GM12873 (cell line): ENCODE data around the gene ATG7.

ENCODE experiments used
- CTCF ChIP-seq: IDR thresholded peaks from 2 replicates; pipeline ENCODE4 v1.5.1; 2012; ENCODE audit warnings: low read depth, mild to moderate bottlenecking, moderate library complexity, low read length, control low read depth; ENCODE audit not compliant: insufficient read depth; ENCODE audit errors: missing control alignments

ATG7 gene

GRCh38 chr3:11494131-11494916, 222.1 kb downstream of the ATG7 start:
- no peak for TF ChIP-seq CTCF

- TF ChIP-seq CTCF: no peak
Observed at GRCh38 chr3:11495948-11496557, 223.9 kb downstream of the ATG7 start.

- TF ChIP-seq CTCF: no peak
Observed at GRCh38 chr3:11498177-11498576, 226.0 kb downstream of the ATG7 start.

GRCh38 chr3:11498646-11499045, 226.4 kb downstream of the ATG7 start:
- no peak for TF ChIP-seq CTCF

GRCh38 chr3:11499144-11499543, 226.9 kb downstream of the ATG7 start:
- TF ChIP-seq CTCF: no peak

- no peak for TF ChIP-seq CTCF
Observed at GRCh38 chr3:11507719-11508118, 235.5 kb downstream of the ATG7 start.

GRCh38 chr3:11508346-11509172, 236.4 kb downstream of the ATG7 start:
- no peak for TF ChIP-seq CTCF
